Osteoblast (primary cell): ENCODE results near the gene ZCWPW1. TPM values are rescaled to one million over a fixed set of nuclear protein-coding genes. Genes with fewer than 3 reads are reported as not detected.

Experiments used
- DNase-seq: peaks from one replicate; pipeline ENCODE4 v3.0.0; 2011; ENCODE audit warnings: low spot score, mixed read lengths; ENCODE audit not compliant: insufficient read length; ENCODE audit errors: missing footprints
- H2AFZ ChIP-seq: 2 replicates; pipeline ENCODE4 v1.6.0; 2011; ENCODE audit warnings: mild to moderate bottlenecking, low read length
- H3K27ac ChIP-seq: 2 replicates; pipeline ENCODE4 v1.5.1; 2011; ENCODE audit warnings: mild to moderate bottlenecking, low read depth, low read length, moderate library complexity
- H3K27me3 ChIP-seq: 2 replicates; pipeline ENCODE4 v1.6.0; 2012; ENCODE audit warnings: mild to moderate bottlenecking, control low read depth, inconsistent platforms, low read length, moderate library complexity; ENCODE audit not compliant: insufficient read depth
- H3K36me3 ChIP-seq: 2 replicates; pipeline ENCODE4 v1.5.1; 2011; ENCODE audit warnings: mild to moderate bottlenecking, low read length, control low read depth, moderate library complexity; ENCODE audit not compliant: insufficient read depth
- H3K4me1 ChIP-seq: 2 replicates; pipeline ENCODE4 v1.5.1; 2011; ENCODE audit warnings: mild to moderate bottlenecking, low read length, control low read depth, moderate library complexity; ENCODE audit not compliant: insufficient read depth
- H3K4me2 ChIP-seq: 2 replicates; pipeline ENCODE4 v1.6.0; 2011; ENCODE audit warnings: mild to moderate bottlenecking, low read length; ENCODE audit not compliant: insufficient read depth
- H3K4me3 ChIP-seq: fragments of 200-600 bp; sonication (generic); 3 replicates; pipeline ENCODE4 v1.5.1; 2012; ENCODE audit warnings: mild to moderate bottlenecking, low read length, inconsistent platforms; ENCODE audit not compliant: insufficient read depth
- H3K79me2 ChIP-seq: 2 replicates; pipeline ENCODE4 v1.6.0; 2012; ENCODE audit warnings: mild to moderate bottlenecking, low read length, control low read depth, inconsistent platforms; ENCODE audit not compliant: insufficient read depth
- H3K9me3 ChIP-seq: 2 replicates; pipeline ENCODE4 v1.5.1; 2011; ENCODE audit warnings: low read depth, low read length, control low read depth
- H4K20me1 ChIP-seq: 2 replicates; pipeline ENCODE4 v1.6.0; 2012; ENCODE audit warnings: mild to moderate bottlenecking, low read length, control low read depth; ENCODE audit not compliant: insufficient read depth
- total RNA-seq: library from RNA; depleted of rRNA; stranded (reverse); fragments of >200 nt; gene quantifications from 2 replicates; pipeline ENCODE4 v1.2.3, GENCODE V29; 2012
- TF ChIP-seq, protein P1 (sequence below): IDR thresholded peaks from 2 replicates; pipeline ENCODE4 v1.5.1; 2011; ENCODE audit warnings: mild to moderate bottlenecking, low read depth, low read length, moderate library complexity; ENCODE audit errors: extremely low read depth

Gene ZCWPW1
- total RNA-seq, 1 donor = 2.2 TPM

DNA sequence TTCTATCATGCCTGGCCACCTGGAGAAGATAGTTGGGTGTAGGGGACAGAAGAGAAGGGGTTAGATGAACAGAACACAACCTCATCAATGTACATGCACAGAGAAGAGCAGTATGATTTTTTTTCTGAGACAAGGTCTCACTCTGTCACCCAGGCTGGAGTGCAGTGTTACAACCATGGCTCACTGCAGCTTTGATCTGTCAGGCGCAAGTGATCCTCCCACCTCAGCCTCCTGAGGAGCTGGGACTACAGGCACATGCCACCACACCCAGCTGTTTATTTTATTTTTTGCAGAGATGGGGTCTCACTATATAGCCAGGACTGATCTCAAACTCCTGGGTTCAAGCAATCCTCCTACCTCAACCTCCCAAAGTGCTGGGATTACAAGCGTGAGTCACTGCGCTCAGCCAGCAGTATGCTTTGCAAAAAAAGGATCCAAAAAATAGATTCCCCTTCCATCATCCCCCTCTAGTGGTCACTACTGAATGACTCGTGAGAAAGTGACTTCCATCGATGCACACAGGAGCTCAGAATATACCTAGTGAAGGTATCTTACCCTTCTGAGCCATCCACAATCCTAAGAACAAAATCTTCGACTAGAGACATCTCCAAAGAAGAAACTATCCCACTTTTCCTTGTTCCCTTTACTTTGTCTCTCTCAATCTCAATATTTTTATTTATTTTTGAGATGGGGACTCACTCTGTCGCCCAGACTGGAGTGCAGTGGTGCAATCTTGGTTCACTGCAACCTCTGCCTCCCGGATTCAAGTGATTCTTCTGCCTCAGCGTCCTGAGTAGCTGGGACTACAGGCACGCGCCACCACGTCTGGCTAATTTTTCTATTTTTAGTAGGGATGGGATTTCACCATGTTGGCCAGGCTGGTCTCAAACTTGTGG is 21.0 kb downstream of the ZCWPW1 start:
- Histone ChIP-seq H3K9me3 (no peaks in the 10 kb centered on the region), H3K4me2 (no peak overlapping the region), H3K4me1 (peaks cover 5% of the 10 kb centered on the region), H3K27ac (no peak overlapping the region), H3K27me3 (peaks cover 14% of the 10 kb centered on the region), H2AFZ (no peak overlapping the region), H3K79me2 (no peaks in the 10 kb centered on the region), H3K4me3 (no peak overlapping the region), H4K20me1 (peaks cover 2% of the 10 kb centered on the region), H3K36me3 (no peaks in the 10 kb centered on the region)
- TF ChIP-seq, protein P1, sequence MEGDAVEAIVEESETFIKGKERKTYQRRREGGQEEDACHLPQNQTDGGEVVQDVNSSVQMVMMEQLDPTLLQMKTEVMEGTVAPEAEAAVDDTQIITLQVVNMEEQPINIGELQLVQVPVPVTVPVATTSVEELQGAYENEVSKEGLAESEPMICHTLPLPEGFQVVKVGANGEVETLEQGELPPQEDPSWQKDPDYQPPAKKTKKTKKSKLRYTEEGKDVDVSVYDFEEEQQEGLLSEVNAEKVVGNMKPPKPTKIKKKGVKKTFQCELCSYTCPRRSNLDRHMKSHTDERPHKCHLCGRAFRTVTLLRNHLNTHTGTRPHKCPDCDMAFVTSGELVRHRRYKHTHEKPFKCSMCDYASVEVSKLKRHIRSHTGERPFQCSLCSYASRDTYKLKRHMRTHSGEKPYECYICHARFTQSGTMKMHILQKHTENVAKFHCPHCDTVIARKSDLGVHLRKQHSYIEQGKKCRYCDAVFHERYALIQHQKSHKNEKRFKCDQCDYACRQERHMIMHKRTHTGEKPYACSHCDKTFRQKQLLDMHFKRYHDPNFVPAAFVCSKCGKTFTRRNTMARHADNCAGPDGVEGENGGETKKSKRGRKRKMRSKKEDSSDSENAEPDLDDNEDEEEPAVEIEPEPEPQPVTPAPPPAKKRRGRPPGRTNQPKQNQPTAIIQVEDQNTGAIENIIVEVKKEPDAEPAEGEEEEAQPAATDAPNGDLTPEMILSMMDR = peak; percentile 68
- DNase-seq = no peak

GRCh38 chr7:100406767-100407166 is 21.7 kb downstream of the ZCWPW1 start:
- Histone ChIP-seq H3K36me3 (no peaks in the 10 kb centered on the region), H3K4me3 (no peak overlapping the region), H3K79me2 (no peaks in the 10 kb centered on the region), H2AFZ (no peak overlapping the region), H4K20me1 (peaks cover 2% of the 10 kb centered on the region), H3K9me3 (no peaks in the 10 kb centered on the region), H3K27me3 (peaks cover 14% of the 10 kb centered on the region), H3K4me1 (peaks cover 5% of the 10 kb centered on the region), H3K4me2 (no peak overlapping the region), H3K27ac (no peak overlapping the region)
- TF ChIP-seq, protein P1 = no peak
- DNase-seq = no peak

DNA sequence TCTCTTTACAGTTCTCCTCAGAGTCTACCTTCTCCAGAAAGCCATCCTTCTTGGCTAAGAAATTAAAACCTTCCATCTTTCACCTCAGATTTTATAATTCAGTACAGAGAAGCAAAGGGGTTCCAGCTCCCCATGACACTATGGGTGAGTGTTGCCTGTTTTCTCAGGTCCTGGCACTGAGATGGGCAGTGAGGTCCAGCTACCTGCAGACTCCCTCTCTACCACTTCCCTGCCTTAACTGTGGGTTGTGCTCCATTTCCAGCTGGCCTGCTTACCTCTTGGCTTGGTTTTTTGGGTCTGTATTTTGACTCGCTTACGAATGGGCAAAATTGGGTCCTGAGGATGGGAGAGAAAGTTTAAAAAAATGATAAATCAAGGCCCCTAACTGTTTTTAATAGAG is 26.3 kb downstream of the ZCWPW1 start:
- Histone ChIP-seq H3K4me1 (peaks cover 4% of the 10 kb centered on the region), H3K4me2 (no peak overlapping the region), H3K9me3 (no peaks in the 10 kb centered on the region), H3K27ac (no peak overlapping the region), H3K79me2 (no peaks in the 10 kb centered on the region), H3K4me3 (no peak overlapping the region), H3K27me3 (peaks cover 17% of the 10 kb centered on the region), H4K20me1 (peaks cover 2% of the 10 kb centered on the region), H2AFZ (no peak overlapping the region), H3K36me3 (no peaks in the 10 kb centered on the region)
- TF ChIP-seq, protein P1 = no peak
- DNase-seq = no peak

DNA sequence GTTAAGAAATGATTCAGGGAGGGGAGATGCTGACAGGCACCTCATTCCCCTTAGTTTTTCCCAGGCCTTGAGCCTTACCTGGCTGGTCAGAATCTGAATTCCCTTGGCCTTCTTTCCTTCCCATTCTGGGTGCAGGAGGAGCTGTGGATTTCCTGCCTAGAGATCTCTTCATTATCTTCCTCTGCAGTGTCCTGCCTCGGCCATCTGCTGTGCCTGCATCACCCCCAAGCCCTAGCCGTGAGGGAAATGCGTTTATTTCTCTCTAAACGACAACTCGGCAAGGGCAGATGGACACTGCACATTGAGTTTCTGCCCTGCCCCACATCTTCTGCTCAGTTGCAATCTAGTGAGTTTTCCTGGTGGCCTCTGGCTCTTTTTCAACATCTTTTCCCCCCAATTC is 26.7 kb downstream of the ZCWPW1 start:
- Histone ChIP-seq H3K27me3 (peaks cover 15% of the 10 kb centered on the region), H3K4me3 (no peak overlapping the region), H3K4me2 (no peak overlapping the region), H3K4me1 (no peaks in the 10 kb centered on the region), H3K27ac (no peak overlapping the region), H3K9me3 (no peaks in the 10 kb centered on the region), H3K36me3 (no peaks in the 10 kb centered on the region), H2AFZ (no peak overlapping the region), H4K20me1 (no peaks in the 10 kb centered on the region), H3K79me2 (no peaks in the 10 kb centered on the region)
- no peak for DNase-seq
- TF ChIP-seq, protein P1 = no peak
